Measurements from ENCODE around the gene CDH3.

The CDH3 gene

GRCh38 chr16:68644715-68645493 lies at the start of gene CDH3:
TSS of gene CDH3 (plus strand) at chr16:68645310. CDS start at chr16:68645380, 70 bp downstream.
- DNase-seq = no peak

- DNase-seq = no peak
These were observed 48.8 kb upstream of the CDH3 start for GRCh38 chr16:68596266-68596665.

DNA sequence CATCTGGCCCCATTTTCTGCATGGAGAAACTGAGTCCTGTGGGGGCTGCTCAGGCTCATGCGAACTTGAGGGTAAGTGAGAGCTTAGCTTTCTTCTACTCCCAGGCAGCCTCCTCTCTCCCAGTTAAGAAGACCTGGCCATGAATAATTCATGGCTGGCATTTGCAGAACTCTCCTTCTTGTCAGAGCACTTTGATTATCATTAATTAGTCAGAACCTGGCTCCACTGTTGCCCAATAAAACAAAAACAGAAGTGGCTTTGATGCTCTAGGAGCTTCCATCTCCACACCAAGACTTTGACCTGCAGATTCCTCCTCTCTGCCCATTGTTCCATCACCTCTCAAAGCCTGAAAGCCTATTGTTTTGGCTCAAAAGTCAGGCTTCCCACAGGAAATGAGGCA lies 45.5 kb upstream of the CDH3 start:
- no peak for DNase-seq

DNA sequence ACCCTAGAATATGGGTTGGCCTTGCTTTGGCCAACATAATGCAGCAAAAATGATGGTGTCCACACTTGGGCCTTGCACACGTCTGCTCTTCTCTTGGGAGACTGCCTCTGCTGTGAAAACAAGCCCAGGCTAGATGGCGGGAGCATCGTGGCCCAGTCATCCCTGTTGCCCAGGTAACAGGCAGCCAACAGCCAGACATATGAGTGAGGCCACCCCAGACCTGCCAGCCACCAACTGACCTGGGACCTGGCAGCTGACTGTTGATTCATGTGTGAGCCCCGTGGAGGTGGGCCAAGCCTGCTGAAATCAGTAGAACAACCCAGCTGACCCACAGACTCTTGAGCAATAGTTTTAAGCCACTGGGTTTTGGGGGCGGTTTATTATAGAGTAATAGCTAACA lies 39.4 kb upstream of the CDH3 start:
- DNase-seq = no peak

DNA sequence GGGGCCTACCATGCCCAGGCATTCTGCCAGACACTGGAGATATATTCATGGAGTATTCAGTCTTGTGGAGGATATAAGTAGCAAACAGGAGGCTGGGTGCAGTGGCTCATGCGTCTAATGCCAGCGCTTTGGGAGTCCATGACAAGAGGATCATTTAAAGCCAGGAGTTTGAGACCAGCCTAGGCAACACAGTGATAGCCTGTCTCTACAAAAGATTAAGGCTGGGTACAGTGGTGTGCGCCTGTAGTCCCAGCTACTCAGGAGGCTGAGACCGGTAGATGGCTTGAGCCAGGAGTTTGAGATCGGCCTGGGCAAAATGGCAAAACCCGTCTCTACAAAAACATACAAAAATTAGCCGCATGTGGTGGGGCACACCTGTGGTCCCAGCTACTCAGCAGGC lies 37.7 kb upstream of the CDH3 start:
- no peak for DNase-seq

GRCh38 chr16:68608330-68608729 lies 36.8 kb upstream of the CDH3 start:
- DNase-seq = no peak

DNA sequence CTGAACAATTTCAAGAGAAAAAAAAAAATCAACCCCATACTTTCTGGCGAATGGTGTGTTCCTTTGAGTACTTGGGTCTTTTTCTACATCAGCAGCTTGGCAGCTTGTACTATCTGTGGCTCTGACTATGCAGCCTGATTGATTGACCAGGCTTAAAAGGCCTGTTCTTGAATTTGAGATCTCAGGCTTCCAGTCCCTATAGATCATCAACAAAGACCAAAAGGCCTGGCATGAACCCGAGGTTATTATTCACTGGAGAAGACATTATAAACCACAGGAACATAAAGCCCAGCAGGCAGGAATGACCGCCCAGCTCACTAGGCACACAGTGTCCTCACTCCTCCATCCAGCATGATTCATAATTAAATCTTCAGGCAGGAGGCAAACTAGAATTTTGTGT lies 32.1 kb upstream of the CDH3 start:
- DNase-seq = no peak

GRCh38 chr16:68617734-68618133 lies 27.4 kb upstream of the CDH3 start:
- DNase-seq = no peak

DNA sequence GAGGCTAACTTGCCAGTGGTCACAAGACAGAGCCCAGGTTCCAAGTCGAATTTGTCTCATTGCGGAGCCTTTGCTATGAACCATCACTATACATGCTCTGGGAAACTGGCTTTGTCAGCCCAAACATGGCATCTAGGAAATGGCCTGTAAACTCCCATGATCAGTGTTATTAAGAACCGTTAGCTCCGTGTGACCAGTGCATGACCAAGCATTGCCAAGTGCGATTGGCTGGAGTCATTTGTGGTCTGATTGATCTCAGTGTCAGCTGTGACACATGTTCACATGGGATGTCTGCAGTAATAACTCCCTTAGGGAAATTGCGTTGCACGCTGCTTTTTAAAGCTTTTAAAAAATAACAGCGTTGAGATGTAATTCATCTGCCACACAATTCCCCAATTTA lies 18.6 kb upstream of the CDH3 start:
- DNase-seq = no peak

DNA sequence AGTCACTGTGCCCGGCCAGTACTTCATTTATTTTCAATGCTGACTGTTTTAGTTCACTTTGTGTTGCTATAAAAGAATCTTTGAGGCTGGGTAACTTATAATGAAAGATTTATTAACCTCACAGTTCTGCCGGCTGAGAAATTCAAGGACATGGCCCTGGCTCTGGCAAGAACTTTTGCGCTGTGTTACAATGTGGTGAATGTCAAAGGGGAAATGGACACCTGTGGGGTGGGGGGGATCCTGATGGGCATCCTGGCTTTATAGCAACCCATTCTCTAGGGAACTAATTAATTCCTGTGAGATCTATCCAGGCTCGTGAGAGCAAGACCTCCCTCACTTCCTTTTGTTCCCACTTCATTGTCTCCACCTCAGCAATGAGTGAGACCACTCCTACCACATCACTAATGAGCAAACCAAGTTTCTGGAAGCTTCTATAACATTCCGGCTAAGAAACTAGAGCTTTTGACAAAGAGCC lies 17.1 kb upstream of the CDH3 start:
- DNase-seq = no peak

DNA sequence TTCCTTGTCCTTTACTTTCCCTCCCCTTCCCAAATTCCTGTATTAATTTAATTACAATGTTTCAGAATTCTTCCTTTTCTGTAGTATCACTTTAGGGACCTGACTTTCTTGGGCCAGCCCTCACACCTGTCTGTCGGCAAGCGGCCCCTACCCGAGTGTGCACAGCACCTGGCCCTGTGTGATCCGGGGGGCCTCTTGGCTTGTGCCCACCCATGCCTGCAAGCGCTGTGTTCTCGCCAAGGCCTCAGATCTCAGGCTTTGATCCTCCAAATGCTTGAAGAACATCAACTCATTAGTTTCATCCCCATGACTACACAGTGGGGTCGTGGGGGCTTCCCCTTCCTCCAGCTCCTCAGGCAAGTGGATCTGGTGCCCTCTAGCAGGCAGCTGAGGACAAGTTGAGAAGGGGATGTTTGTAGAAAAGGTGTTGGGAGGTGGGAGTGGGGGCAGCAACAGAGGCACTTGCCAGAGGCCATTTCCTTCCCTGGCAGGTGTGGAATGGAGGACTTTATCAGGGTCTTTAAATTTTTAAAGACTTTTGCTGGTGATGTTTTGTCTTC lies 15.7 kb upstream of the CDH3 start:
- no peak for DNase-seq

DNA sequence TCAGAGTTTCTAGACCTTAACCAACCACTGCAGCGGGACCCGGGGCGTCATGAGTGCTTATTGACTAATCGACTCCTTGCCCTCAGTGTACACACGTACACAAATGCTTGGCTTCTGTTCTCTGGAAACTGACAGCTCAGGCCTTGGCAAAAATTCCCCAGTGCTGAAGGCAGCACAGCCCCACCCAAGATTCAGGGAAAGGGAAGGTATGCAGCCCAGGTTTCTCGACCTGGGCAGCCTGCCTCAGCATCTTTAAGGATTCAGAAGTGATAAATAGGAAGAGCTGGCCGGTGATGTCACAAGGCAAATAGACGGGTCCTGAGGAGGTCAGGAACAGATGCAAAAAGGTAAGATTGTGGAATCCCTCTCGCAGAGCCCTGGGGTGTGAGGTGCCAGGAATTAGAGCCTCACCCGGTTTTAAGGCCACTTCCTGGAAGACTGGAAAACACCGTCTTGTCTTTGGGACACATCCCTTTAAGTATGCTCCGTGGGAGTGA lies 9.0 kb upstream of the CDH3 start:
- no peak for DNase-seq

DNA sequence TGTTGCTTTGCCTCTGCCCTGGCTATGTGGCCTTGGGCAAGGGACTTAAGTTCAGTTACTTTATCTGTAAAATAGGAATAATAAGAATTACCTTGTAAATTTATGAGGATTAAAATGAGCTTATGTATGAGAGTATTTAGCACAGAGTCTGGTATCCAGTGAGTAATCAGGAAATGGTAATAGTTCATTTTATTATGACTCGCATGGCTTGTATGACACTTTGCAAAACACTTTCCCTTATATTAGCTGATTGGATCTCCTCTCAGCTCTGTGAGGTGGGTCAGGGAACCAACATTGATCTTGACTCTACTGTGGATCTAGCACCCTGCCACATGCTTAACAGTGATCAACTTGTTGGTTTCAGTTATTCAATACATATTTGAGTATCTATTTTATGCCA lies 8.3 kb upstream of the CDH3 start:
- DNase-seq = no peak

DNA sequence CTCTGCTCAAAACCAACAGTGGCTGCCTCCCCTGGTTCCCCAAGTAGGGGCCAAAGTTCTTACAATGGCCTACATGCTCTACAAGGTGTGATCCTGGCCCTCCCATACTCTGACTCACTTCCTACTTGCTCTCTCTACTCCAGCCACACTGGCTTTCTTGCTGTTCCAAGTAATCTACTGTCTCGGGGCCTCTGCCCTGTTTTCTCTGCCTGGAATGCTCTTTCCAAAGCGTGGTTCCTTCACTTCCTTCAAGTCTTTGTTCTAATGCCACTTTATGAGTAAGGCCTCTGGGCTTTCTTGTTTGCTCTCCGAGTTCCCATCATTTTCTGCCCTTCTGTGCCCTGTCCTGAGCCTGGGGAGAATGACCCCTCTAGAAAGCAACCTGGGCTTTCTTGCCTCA lies 4.1 kb upstream of the CDH3 start:
- DNase-seq = no peak

DNA sequence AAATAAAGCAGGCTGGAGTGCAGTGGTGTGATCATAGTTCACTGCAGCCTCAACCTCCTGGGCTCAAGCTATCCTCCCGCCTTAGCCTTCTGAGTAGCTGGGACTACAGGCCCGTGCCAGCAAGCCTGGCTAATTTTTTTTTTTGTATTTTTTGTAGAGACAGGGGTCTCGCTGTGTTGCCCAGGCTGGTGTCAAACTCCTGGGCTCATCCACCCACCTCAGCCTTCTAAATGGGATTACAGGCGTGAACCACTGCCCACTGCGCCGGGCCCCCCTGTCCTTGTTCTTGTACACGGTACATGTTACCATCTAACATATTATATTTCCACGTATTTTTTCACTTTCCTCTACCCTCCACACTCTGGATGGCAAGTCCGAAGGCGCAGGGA lies 3.1 kb upstream of the CDH3 start:
- no peak for DNase-seq

GRCh38 chr16:68642436-68643101 lies 2.5 kb upstream of the CDH3 start:
- no peak for DNase-seq

- no peak for DNase-seq
These were observed 1.9 kb upstream of the CDH3 start for GRCh38 chr16:68643227-68643626.

DNA sequence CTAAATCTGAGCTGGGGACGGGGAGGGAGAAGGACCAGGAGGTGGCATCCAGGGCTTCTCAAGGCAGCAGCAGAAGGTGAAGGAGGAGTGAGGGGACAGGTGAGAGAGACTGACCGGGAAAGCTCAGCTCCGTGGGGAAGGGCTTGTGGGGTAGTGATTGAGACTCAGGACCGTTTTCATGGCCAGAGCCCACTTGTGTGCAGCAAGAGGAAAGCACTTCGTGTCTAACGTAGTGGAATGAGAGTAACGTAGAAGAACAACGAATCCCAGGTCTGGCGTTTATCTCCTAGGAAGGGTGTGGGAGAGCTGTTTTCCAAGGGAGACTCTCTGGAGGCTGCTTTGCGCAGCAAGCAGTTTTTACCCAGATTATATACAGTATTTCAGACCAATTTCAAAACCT lies 1.3 kb upstream of the CDH3 start:
- DNase-seq = no peak

- DNase-seq = no peak
These were observed 814 bp upstream of the CDH3 start for GRCh38 chr16:68644296-68644695.

- no peak for DNase-seq
These were observed 631 bp downstream of the CDH3 start for GRCh38 chr16:68645494-68646388.

DNA sequence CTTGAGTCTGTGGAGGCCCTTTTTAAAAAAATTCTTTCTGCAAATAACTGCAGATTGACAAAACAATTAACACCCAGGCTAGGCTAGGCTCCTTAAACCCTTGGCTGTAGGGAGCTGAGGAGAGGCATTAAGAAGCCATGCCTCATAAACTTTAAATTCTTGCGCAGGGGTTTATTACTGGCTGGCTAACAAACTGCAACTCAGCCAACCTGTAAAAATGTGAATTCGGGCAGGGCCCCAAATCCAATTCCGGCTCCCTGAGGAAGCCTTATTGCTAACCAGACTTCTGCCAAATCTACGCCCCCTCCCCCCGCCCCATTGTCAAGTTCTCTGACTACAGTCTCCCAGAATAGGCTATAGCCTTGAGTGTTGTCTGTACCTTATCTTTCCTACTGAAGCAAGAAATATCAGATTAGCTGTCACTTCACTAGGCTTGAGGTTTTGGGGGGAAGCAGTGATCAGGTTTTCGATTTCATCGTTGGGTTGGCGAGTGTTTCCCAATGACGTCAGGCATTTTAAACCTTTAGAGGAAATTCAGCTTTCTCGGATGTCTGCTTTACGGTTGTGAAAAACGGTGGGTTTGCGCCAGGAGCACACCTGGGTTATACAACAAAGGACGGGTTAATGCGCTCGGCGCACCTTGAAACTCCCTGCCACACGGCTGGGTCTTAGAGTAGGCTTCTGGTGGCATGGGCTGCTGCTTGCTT lies 2.0 kb downstream of the CDH3 start:
- DNase-seq = no peak

- no peak for DNase-seq
These were observed 6.0 kb downstream of the CDH3 start for GRCh38 chr16:68651136-68651535.

Data from T1000 (cell line).